Measurements from ENCODE around the gene C2CD3.

C2CD3 gene

GRCh38 chr11:74023276-74023675 lies 147.5 kb downstream of the C2CD3 start:
- no peaks in the 10 kb centered on the region for H3K27me3 ChIP-seq (ENCODE audit: control insufficient read depth, insufficient read depth, low read length, poor library complexity, severe bottlenecking)
- no peaks in the 10 kb centered on the region for H3K9me3 ChIP-seq (ENCODE audit: control insufficient read depth, low read length)
- H3K4me3 ChIP-seq (ENCODE audit: insufficient read depth, low read depth, low read length), result no peak overlapping the region
- H3K27ac ChIP-seq (ENCODE audit: insufficient read depth, low read depth, low read length, poor library complexity, severe bottlenecking), result no peak overlapping the region
- peaks cover 8% of the 10 kb centered on the region for H3K4me1 ChIP-seq (ENCODE audit: control insufficient read depth, insufficient read depth, low read length)
- peaks cover under 1% of the 10 kb centered on the region for H3K36me3 ChIP-seq (ENCODE audit: control insufficient read depth, insufficient read depth, low read length)

GRCh38 chr11:74022546-74022945 lies 148.3 kb downstream of the C2CD3 start:
- Histone ChIP-seq H3K4me1 (ENCODE audit: control insufficient read depth, insufficient read depth, low read length) (peaks cover 8% of the 10 kb centered on the region), H3K27ac (ENCODE audit: insufficient read depth, low read depth, low read length, poor library complexity, severe bottlenecking) (no peak overlapping the region), H3K36me3 (ENCODE audit: control insufficient read depth, insufficient read depth, low read length) (peaks cover 5% of the 10 kb centered on the region), H3K27me3 (ENCODE audit: control insufficient read depth, insufficient read depth, low read length, poor library complexity, severe bottlenecking) (no peaks in the 10 kb centered on the region), H3K4me3 (ENCODE audit: insufficient read depth, low read depth, low read length) (no peak overlapping the region), H3K9me3 (ENCODE audit: control insufficient read depth, low read length) (no peaks in the 10 kb centered on the region)
- 90 to 97% methylated on average over 5 to 6 of the region's 6 CpGs for WGBS, 2 experiments

GRCh38 chr11:74021998-74022397 lies 148.8 kb downstream of the C2CD3 start:
- Histone ChIP-seq H3K4me3 (ENCODE audit: insufficient read depth, low read depth, low read length) (no peak overlapping the region), H3K27ac (ENCODE audit: insufficient read depth, low read depth, low read length, poor library complexity, severe bottlenecking) (no peak overlapping the region), H3K36me3 (ENCODE audit: control insufficient read depth, insufficient read depth, low read length) (peaks cover 5% of the 10 kb centered on the region), H3K9me3 (ENCODE audit: control insufficient read depth, low read length) (no peaks in the 10 kb centered on the region), H3K27me3 (ENCODE audit: control insufficient read depth, insufficient read depth, low read length, poor library complexity, severe bottlenecking) (no peaks in the 10 kb centered on the region), H3K4me1 (ENCODE audit: control insufficient read depth, insufficient read depth, low read length) (peaks cover 8% of the 10 kb centered on the region)
- WGBS, 2 experiments, result 93 to 94% methylated on average over 6 of the region's 6 CpGs

- H3K4me3 ChIP-seq (ENCODE audit: insufficient read depth, low read depth, low read length), result no peak overlapping the region
- 85 to 90% methylated on average over 4 of the region's 4 CpGs for WGBS, 2 experiments
- no peaks in the 10 kb centered on the region for H3K9me3 ChIP-seq (ENCODE audit: control insufficient read depth, low read length)
- no peaks in the 10 kb centered on the region for H3K27me3 ChIP-seq (ENCODE audit: control insufficient read depth, insufficient read depth, low read length, poor library complexity, severe bottlenecking)
- H3K27ac ChIP-seq (ENCODE audit: insufficient read depth, low read depth, low read length, poor library complexity, severe bottlenecking), result no peak overlapping the region
- H3K36me3 ChIP-seq (ENCODE audit: control insufficient read depth, insufficient read depth, low read length), result peaks cover 10% of the 10 kb centered on the region
- peaks cover 8% of the 10 kb centered on the region for H3K4me1 ChIP-seq (ENCODE audit: control insufficient read depth, insufficient read depth, low read length)
These were observed 150.3 kb downstream of the C2CD3 start for GRCh38 chr11:74020539-74020938.

- H3K9me3 ChIP-seq (ENCODE audit: control insufficient read depth, low read length), result no peaks in the 10 kb centered on the region
- no peak overlapping the region for H3K27ac ChIP-seq (ENCODE audit: insufficient read depth, low read depth, low read length, poor library complexity, severe bottlenecking)
- WGBS, 2 experiments, result 96 to 97% methylated on average over 4 of the region's 4 CpGs
- no peak overlapping the region for H3K4me3 ChIP-seq (ENCODE audit: insufficient read depth, low read depth, low read length)
- H3K27me3 ChIP-seq (ENCODE audit: control insufficient read depth, insufficient read depth, low read length, poor library complexity, severe bottlenecking), result no peaks in the 10 kb centered on the region
- peaks cover 8% of the 10 kb centered on the region for H3K4me1 ChIP-seq (ENCODE audit: control insufficient read depth, insufficient read depth, low read length)
- H3K36me3 ChIP-seq (ENCODE audit: control insufficient read depth, insufficient read depth, low read length), result peaks cover 10% of the 10 kb centered on the region
These were observed 150.9 kb downstream of the C2CD3 start for GRCh38 chr11:74019860-74020259.

GRCh38 chr11:74019104-74019738 lies 151.6 kb downstream of the C2CD3 start:
- H3K27ac ChIP-seq (ENCODE audit: insufficient read depth, low read depth, low read length, poor library complexity, severe bottlenecking), result no peak overlapping the region
- H3K36me3 ChIP-seq (ENCODE audit: control insufficient read depth, insufficient read depth, low read length), result peaks cover 10% of the 10 kb centered on the region
- H3K4me3 ChIP-seq (ENCODE audit: insufficient read depth, low read depth, low read length), result no peak overlapping the region
- H3K27me3 ChIP-seq (ENCODE audit: control insufficient read depth, insufficient read depth, low read length, poor library complexity, severe bottlenecking), result no peaks in the 10 kb centered on the region
- 78 to 80% methylated on average over 4 of the region's 4 CpGs for WGBS, 2 experiments
- H3K4me1 ChIP-seq (ENCODE audit: control insufficient read depth, insufficient read depth, low read length), result peaks cover 8% of the 10 kb centered on the region
- H3K9me3 ChIP-seq (ENCODE audit: control insufficient read depth, low read length), result no peaks in the 10 kb centered on the region

GRCh38 chr11:74018331-74019005 lies 152.3 kb downstream of the C2CD3 start:
- WGBS, 2 experiments, result 95 to 96% methylated on average over 9 of the region's 9 CpGs
- peaks cover 10% of the 10 kb centered on the region for H3K36me3 ChIP-seq (ENCODE audit: control insufficient read depth, insufficient read depth, low read length)
- H3K4me3 ChIP-seq (ENCODE audit: insufficient read depth, low read depth, low read length), result no peak overlapping the region
- no peaks in the 10 kb centered on the region for H3K9me3 ChIP-seq (ENCODE audit: control insufficient read depth, low read length)
- H3K27ac ChIP-seq (ENCODE audit: insufficient read depth, low read depth, low read length, poor library complexity, severe bottlenecking), result no peak overlapping the region
- H3K27me3 ChIP-seq (ENCODE audit: control insufficient read depth, insufficient read depth, low read length, poor library complexity, severe bottlenecking), result no peaks in the 10 kb centered on the region
- H3K4me1 ChIP-seq (ENCODE audit: control insufficient read depth, insufficient read depth, low read length), result peaks cover 8% of the 10 kb centered on the region

- Histone ChIP-seq H3K9me3 (ENCODE audit: control insufficient read depth, low read length) (no peaks in the 10 kb centered on the region), H3K4me3 (ENCODE audit: insufficient read depth, low read depth, low read length) (no peak overlapping the region), H3K27ac (ENCODE audit: insufficient read depth, low read depth, low read length, poor library complexity, severe bottlenecking) (no peak overlapping the region), H3K4me1 (ENCODE audit: control insufficient read depth, insufficient read depth, low read length) (peaks cover 8% of the 10 kb centered on the region), H3K27me3 (ENCODE audit: control insufficient read depth, insufficient read depth, low read length, poor library complexity, severe bottlenecking) (no peaks in the 10 kb centered on the region), H3K36me3 (ENCODE audit: control insufficient read depth, insufficient read depth, low read length) (peaks cover 10% of the 10 kb centered on the region)
- 93 to 97% methylated on average over 3 of the region's 3 CpGs for WGBS, 2 experiments
These were observed 153.2 kb downstream of the C2CD3 start for GRCh38 chr11:74017631-74018030.

GRCh38 chr11:74015919-74016684 lies 154.7 kb downstream of the C2CD3 start:
- no peak overlapping the region for H3K4me3 ChIP-seq (ENCODE audit: insufficient read depth, low read depth, low read length)
- H3K27ac ChIP-seq (ENCODE audit: insufficient read depth, low read depth, low read length, poor library complexity, severe bottlenecking), result no peak overlapping the region
- H3K27me3 ChIP-seq (ENCODE audit: control insufficient read depth, insufficient read depth, low read length, poor library complexity, severe bottlenecking), result no peaks in the 10 kb centered on the region
- WGBS, 2 experiments, result 93 to 94% methylated on average over 5 of the region's 5 CpGs
- peaks cover 10% of the 10 kb centered on the region for H3K36me3 ChIP-seq (ENCODE audit: control insufficient read depth, insufficient read depth, low read length)
- peaks cover 8% of the 10 kb centered on the region for H3K4me1 ChIP-seq (ENCODE audit: control insufficient read depth, insufficient read depth, low read length)
- H3K9me3 ChIP-seq (ENCODE audit: control insufficient read depth, low read length), result no peaks in the 10 kb centered on the region

GRCh38 chr11:74014880-74015279 lies 155.9 kb downstream of the C2CD3 start:
- WGBS, 2 experiments, result 93 to 96% methylated on average over 2 of the region's 2 CpGs
- peaks cover 10% of the 10 kb centered on the region for H3K36me3 ChIP-seq (ENCODE audit: control insufficient read depth, insufficient read depth, low read length)
- no peaks in the 10 kb centered on the region for H3K27me3 ChIP-seq (ENCODE audit: control insufficient read depth, insufficient read depth, low read length, poor library complexity, severe bottlenecking)
- peaks cover 4% of the 10 kb centered on the region for H3K4me1 ChIP-seq (ENCODE audit: control insufficient read depth, insufficient read depth, low read length)
- no peaks in the 10 kb centered on the region for H3K9me3 ChIP-seq (ENCODE audit: control insufficient read depth, low read length)
- H3K27ac ChIP-seq (ENCODE audit: insufficient read depth, low read depth, low read length, poor library complexity, severe bottlenecking), result no peak overlapping the region
- no peak overlapping the region for H3K4me3 ChIP-seq (ENCODE audit: insufficient read depth, low read depth, low read length)

All from ectodermal cell (in vitro differentiated cells).